ENCODE measurements around the gene RCAN3.
"Not testable (repeated sequence)": the region's sequence is repeated elsewhere in the genome, so short reads cannot be mapped to it uniquely, and the experiment has no call there.

The RCAN3 gene

GRCh38 chr1:24502709-24503058 lies at the start of gene RCAN3:
TSS of gene RCAN3 (plus strand) at chr1:24502836. CDS start at chr1:24514373, 11,537 bp downstream.
- in situ Hi-C loops (cut with MboI; ENCODE audit: low pct_unique_long_range_greater_than_20kb, low sequenced_read_pairs, unreplicated experiment) = no loop called here
- no peak for TF ChIP-seq CTCF (IDR thresholded peaks at IDR 0.05; ENCODE audit: extremely low read depth, insufficient read depth, missing control alignments)
- DNase-seq (ENCODE audit: low spot score) = peak; percentile 98

- DNase-seq (ENCODE audit: low spot score) = no peak
These were observed 49.6 kb upstream of the RCAN3 start for GRCh38 chr1:24452922-24453485.

GRCh38 chr1:24454673-24455072 lies 48.0 kb upstream of the RCAN3 start:
- DNase-seq (ENCODE audit: low spot score) = no peak
- TF ChIP-seq CTCF (IDR thresholded peaks at IDR 0.05; ENCODE audit: extremely low read depth, insufficient read depth, missing control alignments) = no peak
- in situ Hi-C loops (cut with MboI; ENCODE audit: low pct_unique_long_range_greater_than_20kb, low sequenced_read_pairs, unreplicated experiment) = no loop called here

More at GRCh38 chr1:24452922-24453485, 49.6 kb upstream of the RCAN3 start:
- in situ Hi-C loops (cut with MboI; ENCODE audit: low pct_unique_long_range_greater_than_20kb, low sequenced_read_pairs, unreplicated experiment) = no loop called here
- TF ChIP-seq CTCF (IDR thresholded peaks at IDR 0.05; ENCODE audit: extremely low read depth, insufficient read depth, missing control alignments) = no peak

GRCh38 chr1:24455272-24455671 lies 47.4 kb upstream of the RCAN3 start:
- DNase-seq (ENCODE audit: low spot score) = no peak
- in situ Hi-C loops (cut with MboI; ENCODE audit: low pct_unique_long_range_greater_than_20kb, low sequenced_read_pairs, unreplicated experiment) = no loop called here
- no peak for TF ChIP-seq CTCF (IDR thresholded peaks at IDR 0.05; ENCODE audit: extremely low read depth, insufficient read depth, missing control alignments)

- in situ Hi-C loops (cut with MboI; ENCODE audit: low pct_unique_long_range_greater_than_20kb, low sequenced_read_pairs, unreplicated experiment) = no loop called here
- no peak for DNase-seq (ENCODE audit: low spot score)
- TF ChIP-seq CTCF (IDR thresholded peaks at IDR 0.05; ENCODE audit: extremely low read depth, insufficient read depth, missing control alignments) = no peak
These were observed 44.8 kb upstream of the RCAN3 start for GRCh38 chr1:24457866-24458265.

GRCh38 chr1:24459551-24460266 lies 42.9 kb upstream of the RCAN3 start:
- in situ Hi-C loops (cut with MboI; ENCODE audit: low pct_unique_long_range_greater_than_20kb, low sequenced_read_pairs, unreplicated experiment) = no loop called here
- no peak for DNase-seq (ENCODE audit: low spot score)
- TF ChIP-seq CTCF (IDR thresholded peaks at IDR 0.05; ENCODE audit: extremely low read depth, insufficient read depth, missing control alignments) = no peak

GRCh38 chr1:24462128-24462527 lies 40.5 kb upstream of the RCAN3 start:
- DNase-seq (ENCODE audit: low spot score); in situ Hi-C loops (cut with MboI; ENCODE audit: low pct_unique_long_range_greater_than_20kb, low sequenced_read_pairs, unreplicated experiment): not testable (repeated sequence)
